NCI-H1417 (cell line): ENCODE results near the gene HOMEZ.
A peak's percentile ranks its signal among the peaks of the same experiment; 100 is the strongest.
"Not testable (repeated sequence)": the region's sequence is repeated elsewhere in the genome, so short reads cannot be mapped to it uniquely, and the experiment has no call there.

Experiments
- DNase-seq, 3 experiments: peaks; one replicate each; lab custom pipeline; 2025; lab: John Stamatoyannopoulos, UW

HOMEZ gene

GRCh38 chr14:23286020-23286901 is at the start of gene HOMEZ:
Gene HOMEZ, minus strand, starts transcription at chr14:23286132. Its CDS starts 180 bp downstream, at chr14:23285952.
- peak; percentile 98 to 99 (median 99) for DNase-seq

- DNase-seq: no peak
Measured at GRCh38 chr14:23335623-23336022, 49.7 kb upstream of the HOMEZ start.

GRCh38 chr14:23327947-23328744 is 42.2 kb upstream of the HOMEZ start:
- DNase-seq: peak; percentile 58 to 88 (median 76)

- peak in 1 of 3 experiments; percentile 33 for DNase-seq
Measured at GRCh38 chr14:23326491-23327332, 40.8 kb upstream of the HOMEZ start.

- not testable (repeated sequence) for DNase-seq
Measured at GRCh38 chr14:23325746-23326145, 39.8 kb upstream of the HOMEZ start.

GRCh38 chr14:23324993-23325392 is 39.1 kb upstream of the HOMEZ start:
- DNase-seq: no peak

- no peak for DNase-seq
Measured at GRCh38 chr14:23324455-23324846, 38.5 kb upstream of the HOMEZ start.

- no peak for DNase-seq
Measured at GRCh38 chr14:23323838-23324454, 38.0 kb upstream of the HOMEZ start.

GRCh38 chr14:23322568-23323517 is 36.9 kb upstream of the HOMEZ start:
- DNase-seq: no peak

- DNase-seq: peak in 2 of 3 experiments; percentile 68 to 77
Measured at GRCh38 chr14:23321572-23322547, 35.9 kb upstream of the HOMEZ start.

- DNase-seq: peak; percentile 100
Measured at GRCh38 chr14:23320584-23321571, 34.9 kb upstream of the HOMEZ start, which contains the start of gene PABPN1. Gene PABPN1, plus strand, starts transcription at chr14:23321457. Its CDS starts 13 bp downstream, at chr14:23321470.

- no peak for DNase-seq
Measured at GRCh38 chr14:23319746-23320583, 34.0 kb upstream of the HOMEZ start.

GRCh38 chr14:23316300-23316699 is 30.4 kb upstream of the HOMEZ start:
- no peak for DNase-seq

- no peak for DNase-seq
Measured at GRCh38 chr14:23310546-23310945, 24.6 kb upstream of the HOMEZ start.

- DNase-seq: no peak
Measured at GRCh38 chr14:23308721-23309445, 23.0 kb upstream of the HOMEZ start.
